ENCODE data around the gene LHX1. TPM values are rescaled to one million over a fixed set of nuclear protein-coding genes. Genes with fewer than 3 reads are reported as not detected.

Gene LHX1
- total and polyA plus RNA-seq, 9 of the 15 experiments (the other 6 are each of a cell fraction or from before 2014, with no cell fraction given), result 0.05 to 0.64 (median 0.07) TPM; not detected in 6

GRCh38 chr17:36944553-36944952 lies 7.3 kb downstream of the LHX1 start:
- in situ Hi-C loops (cut with MboI), result no loop called here
- Histone ChIP-seq H3K4me3 (no peak overlapping the region), H3K9ac (ENCODE audit: insufficient read depth in 1 of 2, low read depth in 2 of 2, low read length in 2 of 2) (no peak overlapping the region), H3K36me3 (ENCODE audit: control insufficient read depth, insufficient read depth, low read length) (no peaks in the 10 kb centered on the region), H3K4me1 (replicated peaks in 1 of 2; ENCODE audit: control insufficient read depth in 2 of 2, insufficient read depth in 2 of 2, low read length in 2 of 2) (peaks cover 10 to 20% of the 10 kb centered on the region in 2 experiments; a peak in 4 of 5 replicates), H3K27me3 (ENCODE audit: control insufficient read depth in 2 of 2, insufficient read depth in 2 of 2, low read length in 2 of 2) (peaks cover 12 to 31% of the 10 kb centered on the region in 2 experiments; a peak in 4 of 5 replicates), H2AFZ (ENCODE audit: low read depth, low read length) (no peak overlapping the region), H3K9me1 (ENCODE audit: control insufficient read depth, insufficient read depth, low read length) (no peaks in the 10 kb centered on the region), H4K20me1 (replicated peaks; ENCODE audit: control insufficient read depth, insufficient read depth, low read length) (no peaks in the 10 kb centered on the region), H3K9me3 (replicated peaks; ENCODE audit: control insufficient read depth, insufficient read depth, low read depth, low read length) (no peaks in the 10 kb centered on the region), H3K27ac (ENCODE audit: extremely low read depth, low read depth, low read length) (no peak overlapping the region), H3K79me2 (ENCODE audit: control insufficient read depth, insufficient read depth, low read length) (peaks cover 8% of the 10 kb centered on the region), H3K4me2 (ENCODE audit: insufficient read depth, low read length) (no peak overlapping the region)
- POLR2A ChIA-PET, result interaction anchor here (0.8 kb wide), 1 partner anchor 15 kb away, joined by 4 read pairs; no protein-coding TSS in a partner anchor
- TF ChIP-seq POU5F1 (IDR thresholded peaks at IDR 0.05; ENCODE audit: borderline replicate concordance, low read depth, low read length, partially characterized antibody) (no peak), JUNB (CRISPR knock-in tag; conservative IDR thresholded peaks at IDR 0.05) (no peak), KLF1 (tag; IDR thresholded peaks at IDR 0.05) (no peak), SMAD2 (IDR thresholded peaks at IDR 0.05; ENCODE audit: low read depth, low read length) (no peak), RNF2 (IDR thresholded peaks at IDR 0.05) (no peak), ZNF668 (CRISPR knock-in tag; IDR thresholded peaks at IDR 0.05) (no peak), LCOR (CRISPR knock-in tag; IDR thresholded peaks at IDR 0.05) (no peak), THAP7 (CRISPR knock-in tag; IDR thresholded peaks at IDR 0.05) (no peak), ZNF75A (CRISPR knock-in tag; IDR thresholded peaks at IDR 0.05) (no peak), FOXK2 (conservative IDR thresholded peaks at IDR 0.05 in 1 of 2, IDR thresholded peaks at IDR 0.05 in 1 of 2; ENCODE audit: low read depth in 2 of 2) (no peak), TCF3 (CRISPR knock-in tag; IDR thresholded peaks at IDR 0.05) (no peak), COPS2 (conservative IDR thresholded peaks at IDR 0.05) (no peak), MXI1 (IDR thresholded peaks at IDR 0.05; ENCODE audit: low read depth, low read length) (no peak), ARHGAP35 (IDR thresholded peaks at IDR 0.05; ENCODE audit: partially characterized antibody) (no peak), TCF7 (IDR thresholded peaks at IDR 0.05; ENCODE audit: borderline replicate concordance) (no peak), GTF3C2 (IDR thresholded peaks at IDR 0.05; ENCODE audit: borderline replicate concordance, extremely low read depth, insufficient read length) (no peak), NFE2L1 (tag; IDR thresholded peaks at IDR 0.05; ENCODE audit: borderline replicate concordance, low read depth) (no peak)
- CTCF ChIA-PET (ENCODE audit: low intra/inter-chr PET ratio), result no interaction called here
- no TSS peak for BruUV-seq (replicated peaks)
- no peak for FAIRE-seq
- no peak for DNase-seq (ENCODE audit: extremely low read depth in 1 of 4, low spot score in 3 of 4)
- no peak for ATAC-seq
- WGBS (ENCODE audit: insufficient coverage, low coverage, missing lambda C conversion rate), result 0% methylated on average over 1 of the region's 1 CpG
- intact Hi-C loops (cut with micrococcal nuclease), result no loop called here
